CD4-positive, alpha-beta memory T cell (primary cell): ENCODE measurements around the gene NCOA7. TPM values are rescaled to one million over a fixed set of nuclear protein-coding genes. Genes with fewer than 3 reads are reported as not detected.
"Not testable (repeated sequence)": the region's sequence is repeated elsewhere in the genome, so short reads cannot be mapped to it uniquely, and the experiment has no call there.

Experiments used
- CTCF ChIA-PET: fragments of 350-600 bp; sonication (Branson Sonifier 250); formaldehyde crosslinking; loops from one replicate; lab custom pipeline; 2021; ENCODE audit warnings: inconsistent platforms; ENCODE audit not compliant: partially characterized antibody; lab: Charles Lee
- POLR2A ChIA-PET: fragments of 350-600 bp; sonication (Branson Sonifier 250); formaldehyde crosslinking; loops from one replicate; lab custom pipeline; 2021; ENCODE audit not compliant: partially characterized antibody; lab: Charles Lee
- DNase-seq, 5 donors: peaks; one replicate each; pipeline versions ENCODE4 v3.0.0 to v3.0.0-alpha.2; 2020 to 2022; ENCODE audit warnings: mixed read lengths in 1 of 5
- H3K27ac ChIP-seq: one replicate; pipeline ENCODE4 v1.7.0; 2013; ENCODE audit warnings: low read depth, low read length
- H3K27me3 ChIP-seq: 2 replicates; pipeline ENCODE4 v1.7.0; 2013; ENCODE audit warnings: mild to moderate bottlenecking, low read length, moderate library complexity; ENCODE audit not compliant: insufficient read depth
- H3K36me3 ChIP-seq: 2 replicates; pipeline ENCODE4 v1.7.0; 2013; ENCODE audit warnings: mild to moderate bottlenecking, low read length, moderate library complexity; ENCODE audit not compliant: insufficient read depth
- H3K4me1 ChIP-seq: 2 replicates; pipeline ENCODE4 v1.7.0; 2013; ENCODE audit warnings: mild to moderate bottlenecking, low read length, moderate library complexity; ENCODE audit not compliant: insufficient read depth
- H3K4me3 ChIP-seq, 2 donors: one replicate each; pipeline ENCODE4 v1.7.0; 2013; ENCODE audit warnings: low read length in 2 of 2, mild to moderate bottlenecking in 1 of 2
- H3K9me3 ChIP-seq, 2 donors: one replicate each; pipeline ENCODE4 v1.7.0; 2013; ENCODE audit warnings: low read length in 2 of 2, control low read depth in 1 of 2; ENCODE audit not compliant: control insufficient read depth in 1 of 2
- H3K27ac Mint-ChIP-seq, 7 donors: one replicate each; pipeline ENCODE4 v1.8.0; 2020 to 2021; ENCODE audit warnings: mixed read lengths in 7 of 7, mild to moderate bottlenecking in 6 of 7, inconsistent platforms in 3 of 7, moderate library complexity in 3 of 7
- H3K27me3 Mint-ChIP-seq, 2 donors: one replicate each; pipeline ENCODE4 v1.8.0; 2020 to 2021; ENCODE audit warnings: mixed read lengths in 2 of 2
- H3K36me3 Mint-ChIP-seq, 2 donors: one replicate each; pipeline ENCODE4 v1.8.0; 2020 to 2021; ENCODE audit warnings: mixed read lengths in 2 of 2, inconsistent platforms in 1 of 2, mild to moderate bottlenecking in 1 of 2
- H3K4me1 Mint-ChIP-seq, 4 donors: one replicate each; pipeline ENCODE4 v1.8.0; 2020 to 2021; ENCODE audit warnings: mixed read lengths in 4 of 4, mild to moderate bottlenecking in 1 of 4
- H3K4me3 Mint-ChIP-seq, 8 donors: one replicate each; pipeline ENCODE4 v1.8.0; 2020 to 2021; ENCODE audit warnings: mixed read lengths in 8 of 8, mild to moderate bottlenecking in 7 of 8, moderate library complexity in 6 of 8, inconsistent platforms in 3 of 8
- H3K9me3 Mint-ChIP-seq, 8 donors: one replicate each; pipeline ENCODE4 v1.8.0; 2020 to 2021; ENCODE audit warnings: mixed read lengths in 8 of 8, mild to moderate bottlenecking in 5 of 8, inconsistent platforms in 3 of 8, moderate library complexity in 1 of 8
- intact Hi-C: fragments of 100-400 bp; cut with micrococcal nuclease; formaldehyde crosslinking; loops from one replicate; pipeline ENCODE4 v1.15.1; 2023
- polyA plus RNA-seq, 2 donors: library from polyadenylated mRNA; unstranded; fragments of 300-500 nt; fragmentation: Illumina TruSeq; gene quantifications; one replicate each; pipeline ENCODE4 v1.2.3, GENCODE V29; 2021
- total RNA-seq, 2 experiments: library from RNA; stranded (reverse); gene quantifications; one replicate each; pipeline ENCODE4 v1.2.3, GENCODE V29; 2021

NCOA7 gene
- total and polyA plus RNA-seq, 4 experiments from 2014 or later = 16.9 to 75.1 (median 63.6) TPM

GRCh38 chr6:125948455-125948854 lies 157.7 kb downstream of the NCOA7 start:
- Histone ChIP-seq H3K27me3 (no peaks in the 10 kb centered on the region), H3K4me1 (no peaks in the 10 kb centered on the region), H3K27ac (no peak overlapping the region), H3K4me3 (no peak overlapping the region), H3K9me3 (no peaks in the 10 kb centered on the region), H3K36me3 (no peaks in the 10 kb centered on the region)
- Mint-ChIP-seq H3K36me3 (no peaks in the 10 kb centered on the region), H3K27ac (peak overlapping the region in 1 of 7 donors; percentile 1), H3K4me3 (no peak overlapping the region), H3K27me3 (peaks cover 0 to 13% of the 10 kb centered on the region in 2 donors), H3K4me1 (peaks cover 0 to 6% (median 5%) of the 10 kb centered on the region in 4 donors), H3K9me3 (no peaks in the 10 kb centered on the region)
- ChIA-PET CTCF (interaction anchor here (1.1 to 6.1 kb wide), 4 partner anchors 7 to 167 kb away, joined by 4 to 31 read pairs (median 6); partner anchors contain the start of genes HINT3 and NCOA7), POLR2A (interaction anchor here (1.1 kb wide), 1 partner anchor 8 kb away, joined by 3 read pairs; the partner anchor contains the start of gene HINT3)
- intact Hi-C loops = no loop called here
- no peak for DNase-seq

DNA sequence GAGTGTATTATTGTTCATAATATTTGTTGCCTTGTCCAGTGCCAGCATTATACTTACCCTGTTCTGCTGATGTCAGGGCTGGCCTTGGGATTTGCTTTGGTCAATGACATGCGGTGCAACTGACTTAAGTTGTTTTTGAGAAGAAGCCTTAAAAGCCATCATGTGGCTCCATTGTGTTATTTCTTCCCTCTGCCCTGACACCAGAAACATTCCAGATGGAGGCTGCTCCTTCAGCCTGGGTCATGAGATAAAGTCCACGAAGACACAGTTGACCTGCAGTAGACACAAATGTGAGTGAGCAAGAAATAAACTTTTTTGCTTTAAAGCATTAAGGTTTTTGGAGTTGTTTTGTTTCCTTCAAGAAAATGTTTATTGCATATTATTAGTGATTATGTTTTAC lies 158.3 kb downstream of the NCOA7 start:
- H3K4me1 ChIP-seq = no peaks in the 10 kb centered on the region
- ChIA-PET POLR2A (no interaction called here), CTCF (no interaction called here)
- no peaks in the 10 kb centered on the region for H3K9me3 ChIP-seq
- no peaks in the 10 kb centered on the region for H3K36me3 Mint-ChIP-seq
- intact Hi-C loops = no loop called here
- H3K27ac Mint-ChIP-seq = no peak overlapping the region
- no peaks in the 10 kb centered on the region for H3K9me3 Mint-ChIP-seq
- H3K36me3 ChIP-seq = no peaks in the 10 kb centered on the region
- peaks cover 0 to 3% (median 0%) of the 10 kb centered on the region in 4 donors for H3K4me1 Mint-ChIP-seq
- no peak overlapping the region for H3K27ac ChIP-seq
- H3K27me3 Mint-ChIP-seq = peaks cover 0 to 13% of the 10 kb centered on the region in 2 donors
- H3K4me3 Mint-ChIP-seq = no peak overlapping the region
- H3K4me3 ChIP-seq = no peak overlapping the region
- H3K27me3 ChIP-seq = no peaks in the 10 kb centered on the region
- DNase-seq = no peak

DNA sequence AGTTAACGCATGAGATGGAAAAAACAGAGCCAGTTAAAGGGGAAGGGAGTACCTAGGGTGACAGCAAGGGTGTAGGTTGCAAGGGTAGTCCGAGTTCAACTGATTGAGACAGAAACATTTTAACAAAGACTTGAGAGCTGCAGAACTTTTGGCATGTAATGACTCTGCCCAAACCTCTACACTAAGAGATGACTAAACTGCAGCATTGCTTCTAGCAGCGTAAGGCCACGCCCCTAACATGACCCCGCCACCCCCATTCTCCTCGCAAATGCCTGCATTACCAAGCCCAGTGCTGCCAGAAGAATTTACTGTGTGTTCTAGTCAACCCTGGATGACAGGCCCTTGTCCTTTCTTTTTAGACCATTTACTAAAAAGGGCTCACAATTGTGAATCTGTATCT lies 159.5 kb downstream of the NCOA7 start:
- H3K9me3 Mint-ChIP-seq = no peaks in the 10 kb centered on the region
- intact Hi-C loops = no loop called here
- Histone ChIP-seq H3K27ac (no peak overlapping the region), H3K4me3 (no peak overlapping the region), H3K4me1 (no peaks in the 10 kb centered on the region), H3K36me3 (no peaks in the 10 kb centered on the region), H3K27me3 (no peaks in the 10 kb centered on the region), H3K9me3 (no peaks in the 10 kb centered on the region)
- CTCF ChIA-PET = no interaction called here
- H3K4me3 Mint-ChIP-seq = no peak overlapping the region
- POLR2A ChIA-PET = no interaction called here
- DNase-seq = no peak
- no peak overlapping the region for H3K27ac Mint-ChIP-seq
- peaks cover 0 to 13% of the 10 kb centered on the region in 2 donors for H3K27me3 Mint-ChIP-seq
- no peaks in the 10 kb centered on the region for H3K4me1 Mint-ChIP-seq
- H3K36me3 Mint-ChIP-seq = no peaks in the 10 kb centered on the region

DNA sequence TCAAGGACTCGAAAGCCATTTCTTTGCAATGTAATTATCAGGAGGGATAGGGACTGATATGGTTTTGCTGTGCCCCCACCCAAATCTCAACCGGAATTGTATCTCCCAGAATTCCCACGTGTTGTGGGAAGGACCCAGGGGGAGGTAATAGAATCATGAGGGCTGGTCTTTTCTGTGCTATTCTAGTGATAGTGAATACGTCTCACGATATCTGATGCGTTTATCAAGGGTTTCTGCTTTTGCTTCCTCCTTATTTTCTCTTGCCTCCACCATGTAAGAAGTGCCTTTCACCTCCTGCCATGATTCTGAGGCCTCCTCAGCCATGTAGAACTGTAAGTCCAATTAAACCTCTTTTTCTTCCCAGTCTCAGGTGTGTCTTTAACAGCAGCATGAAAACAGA lies 160.0 kb downstream of the NCOA7 start:
- POLR2A ChIA-PET, H3K27ac ChIP-seq, H3K27me3 ChIP-seq, H3K36me3 Mint-ChIP-seq, H3K9me3 Mint-ChIP-seq, intact Hi-C loops, H3K9me3 ChIP-seq, DNase-seq, H3K4me3 ChIP-seq, H3K4me1 Mint-ChIP-seq, H3K4me3 Mint-ChIP-seq, H3K36me3 ChIP-seq, H3K4me1 ChIP-seq: not testable (repeated sequence)
- CTCF ChIA-PET = interaction anchor here (0.9 to 2.6 kb wide), 5 partner anchors 24 to 169 kb away, joined by 3 to 9 read pairs (median 6); no protein-coding TSS in a partner anchor
- peak overlapping the region in 1 of 7 donors; percentile 19 for H3K27ac Mint-ChIP-seq
- peaks cover 0 to 11% of the 10 kb centered on the region in 2 donors for H3K27me3 Mint-ChIP-seq

GRCh38 chr6:125951323-125951722 lies 160.6 kb downstream of the NCOA7 start:
- POLR2A ChIA-PET = interaction anchor here (0.6 to 7.3 kb wide), 2 partner anchors 26 to 161 kb away, joined by 3 to 133 read pairs; partner anchors contain the start of gene NCOA7
- CTCF ChIA-PET = interaction anchor here (0.8 to 8.2 kb wide), 8 partner anchors 23 to 199 kb away, joined by 3 to 118 read pairs (median 4); partner anchors contain the start of gene NCOA7

GRCh38 chr6:125952764-125953501 lies 162.2 kb downstream of the NCOA7 start:
- Mint-ChIP-seq H3K4me1 (peaks cover 0 to 11% (median 3%) of the 10 kb centered on the region in 4 donors), H3K36me3 (peaks cover 0 to 2% of the 10 kb centered on the region in 2 donors), H3K27ac (no peak overlapping the region), H3K27me3 (peaks cover 0 to 9% of the 10 kb centered on the region in 2 donors), H3K4me3 (no peak overlapping the region), H3K9me3 (no peaks in the 10 kb centered on the region)
- Histone ChIP-seq H3K9me3 (no peaks in the 10 kb centered on the region), H3K27me3 (no peaks in the 10 kb centered on the region), H3K4me3 (no peak overlapping the region), H3K4me1 (peaks cover 14% of the 10 kb centered on the region), H3K36me3 (no peaks in the 10 kb centered on the region), H3K27ac (no peak overlapping the region)
- ChIA-PET CTCF (interaction anchor here (0.9 to 8.2 kb wide), 9 partner anchors 9 to 171 kb away, joined by 3 to 118 read pairs (median 6); partner anchors contain the start of gene NCOA7), POLR2A (interaction anchor here (1.2 to 7.3 kb wide), 3 partner anchors 163 to 652 kb away, joined by 3 to 133 read pairs (median 5); partner anchors contain the start of genes HDDC2 and NCOA7)
- intact Hi-C loops = no loop called here
- DNase-seq = no peak

More at GRCh38 chr6:125951323-125951722, 160.6 kb downstream of the NCOA7 start:
- Histone ChIP-seq H3K36me3 (no peaks in the 10 kb centered on the region), H3K27me3 (no peaks in the 10 kb centered on the region), H3K27ac (no peak overlapping the region), H3K4me1 (peaks cover 6% of the 10 kb centered on the region), H3K4me3 (no peak overlapping the region), H3K9me3 (no peaks in the 10 kb centered on the region)
- H3K27me3 Mint-ChIP-seq = peaks cover 0 to 9% of the 10 kb centered on the region in 2 donors
- H3K27ac Mint-ChIP-seq = no peak overlapping the region
- peaks cover 0 to 6% (median 3%) of the 10 kb centered on the region in 4 donors for H3K4me1 Mint-ChIP-seq
- no peak overlapping the region for H3K4me3 Mint-ChIP-seq
- no peak for DNase-seq
- H3K9me3 Mint-ChIP-seq = no peaks in the 10 kb centered on the region
- H3K36me3 Mint-ChIP-seq = no peaks in the 10 kb centered on the region
- intact Hi-C loops = no loop called here

GRCh38 chr6:125953502-125953875 lies 162.7 kb downstream of the NCOA7 start:
- POLR2A ChIA-PET = interaction anchor here (1.2 to 7.3 kb wide), 3 partner anchors 163 to 652 kb away, joined by 3 to 133 read pairs (median 5); partner anchors contain the start of genes HDDC2 and NCOA7
- no peak for DNase-seq
- CTCF ChIA-PET = interaction anchor here (0.9 to 8.2 kb wide), 6 partner anchors 10 to 172 kb away, joined by 3 to 118 read pairs (median 5); partner anchors contain the start of gene NCOA7

More at GRCh38 chr6:125953502-125953875, 162.7 kb downstream of the NCOA7 start:
- Mint-ChIP-seq H3K36me3 (peaks cover 0 to 2% of the 10 kb centered on the region in 2 donors), H3K27me3 (peaks cover 0 to 8% of the 10 kb centered on the region in 2 donors), H3K4me1 (peaks cover 0 to 11% (median 3%) of the 10 kb centered on the region in 4 donors), H3K27ac (no peak overlapping the region), H3K4me3 (no peak overlapping the region), H3K9me3 (no peaks in the 10 kb centered on the region)
- H3K27ac ChIP-seq = no peak overlapping the region
- H3K27me3 ChIP-seq = no peaks in the 10 kb centered on the region
- no peaks in the 10 kb centered on the region for H3K9me3 ChIP-seq
- no peak overlapping the region for H3K4me3 ChIP-seq
- intact Hi-C loops = no loop called here
- no peaks in the 10 kb centered on the region for H3K36me3 ChIP-seq
- H3K4me1 ChIP-seq = peaks cover 20% of the 10 kb centered on the region
